B cell (primary cell): Measurements from ENCODE around the gene SEC16A. TPM values are rescaled to one million over a fixed set of nuclear protein-coding genes. Genes with fewer than 3 reads are reported as not detected.

Experiments used
- ATAC-seq: fragments of 200-7000 bp; cut with Tn5 transposase; one replicate; pipeline ENCODE4 v1.10.0; 2021; ENCODE audit warnings: low read depth, mild to moderate bottlenecking, moderate number of reproducible peaks, moderate library complexity
- CTCF ChIA-PET: fragments of 350-600 bp; sonication (Branson Sonifier 250); formaldehyde crosslinking; loops from one replicate; lab custom pipeline; 2021; ENCODE audit warnings: antibody characterized with exemption, inconsistent platforms; lab: Charles Lee
- POLR2A ChIA-PET: fragments of 350-600 bp; sonication (Branson Sonifier 250); formaldehyde crosslinking; loops from one replicate; lab custom pipeline; 2021; ENCODE audit warnings: antibody characterized with exemption; lab: Charles Lee
- DNase-seq: peaks from one replicate; pipeline ENCODE4 v3.0.0; 2013
- H2AFZ ChIP-seq: 2 replicates; pipeline ENCODE4 v1.6.1; 2012; ENCODE audit warnings: mild to moderate bottlenecking, low read depth, low read length; ENCODE audit not compliant: insufficient read depth, poor library complexity, severe bottlenecking
- H3K27ac ChIP-seq, 2 donors: 1 replicate in 1 of 2; 2 replicates in 1 of 2; pipeline ENCODE4 v1.5.1; 2012 to 2013; ENCODE audit warnings: low read length in 2 of 2, mild to moderate bottlenecking in 2 of 2, moderate library complexity in 1 of 2
- H3K27me3 ChIP-seq, 4 experiments: fragments of 200-600 bp in 1 of 4; sonication (generic) in 1 of 4; replicated peaks in 1 of 4; 1 replicate in 2 of 4; 2 replicates in 2 of 4; pipeline versions ENCODE4 v1.6.1 to v1.7.0; 2013 to 2016; ENCODE audit warnings: low read length in 3 of 4, mild to moderate bottlenecking in 2 of 4, mixed read lengths in 1 of 4, moderate library complexity in 1 of 4; ENCODE audit not compliant: insufficient read depth in 4 of 4, control insufficient read depth in 3 of 4; ENCODE audit errors: control extremely low read depth in 1 of 4
- H3K36me3 ChIP-seq, 2 experiments: replicated peaks in 1 of 2; 1 replicate in 1 of 2; 2 replicates in 1 of 2; pipeline versions ENCODE4 v1.6.1 to v1.7.1; 2013; ENCODE audit warnings: low read length in 1 of 2; ENCODE audit not compliant: insufficient read depth in 2 of 2, control insufficient read depth in 1 of 2; ENCODE audit errors: control extremely low read depth in 1 of 2, extremely low read depth in 1 of 2
- H3K4me1 ChIP-seq, 2 donors: fragments of 200-600 bp in 1 of 2; sonication (generic) in 1 of 2; 1 replicate in 1 of 2; 2 replicates in 1 of 2; pipeline versions ENCODE4 v1.5.1 to v1.6.1; 2013 to 2017; ENCODE audit warnings: low read length in 2 of 2; ENCODE audit not compliant: control insufficient read depth in 2 of 2, insufficient read depth in 2 of 2
- H3K4me2 ChIP-seq: replicated peaks from 2 replicates; pipeline ENCODE3; 2012; ENCODE audit warnings: mild to moderate bottlenecking, low read depth, low read length; ENCODE audit not compliant: poor library complexity, severe bottlenecking
- H3K4me3 ChIP-seq, 5 experiments: fragments of 200-600 bp in 1 of 5; sonication (generic) in 1 of 5; 1 replicate in 3 of 5; 2 replicates in 2 of 5; pipeline versions ENCODE4 v1.5.1 to v1.7.0; 2011 to 2016; ENCODE audit warnings: low read length in 4 of 5, mild to moderate bottlenecking in 4 of 5, low read depth in 2 of 5, control low read depth in 1 of 5, moderate library complexity in 1 of 5; ENCODE audit not compliant: insufficient read depth in 1 of 5; ENCODE audit errors: control extremely low read depth in 1 of 5, extremely low read depth in 1 of 5
- H3K79me2 ChIP-seq: fragments of 200-600 bp; sonication (generic); one replicate; pipeline ENCODE4 v1.6.0; 2016; ENCODE audit warnings: low read length; ENCODE audit not compliant: control insufficient read depth, insufficient read depth
- H3K9ac ChIP-seq: fragments of 200-600 bp; sonication (generic); 2 replicates; pipeline ENCODE4 v1.6.1; 2017; ENCODE audit warnings: mild to moderate bottlenecking, low read length, moderate library complexity
- H3K9me3 ChIP-seq, 3 donors: one replicate each; pipeline versions ENCODE4 v1.6.1 to v1.7.1; 2013; ENCODE audit warnings: low read length in 2 of 3; ENCODE audit not compliant: control insufficient read depth in 2 of 3, insufficient read depth in 1 of 3; ENCODE audit errors: control extremely low read depth in 1 of 3
- H4K20me1 ChIP-seq: 2 replicates; pipeline ENCODE4 v1.6.0; 2012; ENCODE audit warnings: mild to moderate bottlenecking, low read length; ENCODE audit not compliant: insufficient read depth, control insufficient read depth, poor library complexity, severe bottlenecking
- H3K27ac Mint-ChIP-seq: one replicate; pipeline ENCODE4 v1.8.0; 2021; ENCODE audit warnings: mixed read lengths
- H3K27me3 Mint-ChIP-seq: one replicate; pipeline ENCODE4 v1.8.0; 2021; ENCODE audit warnings: mixed read lengths
- H3K4me1 Mint-ChIP-seq: one replicate; pipeline ENCODE4 v1.8.0; 2021; ENCODE audit warnings: mixed read lengths
- H3K4me3 Mint-ChIP-seq: one replicate; pipeline ENCODE4 v1.8.0; 2021; ENCODE audit warnings: mixed read lengths
- H3K9me3 Mint-ChIP-seq: one replicate; pipeline ENCODE4 v1.8.0; 2022; ENCODE audit warnings: mixed read lengths; ENCODE audit not compliant: insufficient read depth
- CTCF ChIP-seq: fragments of 200-600 bp; IDR thresholded peaks from one replicate; pipeline ENCODE4 v1.8.0; 2022; ENCODE audit warnings: antibody characterized with exemption, mild to moderate bottlenecking
- EZH2 ChIP-seq: IDR thresholded peaks from 2 replicates; pipeline ENCODE4 v1.6.1; 2012; ENCODE audit warnings: borderline replicate concordance, low read depth, mild to moderate bottlenecking, moderate library complexity, low read length; ENCODE audit not compliant: insufficient read depth, poor library complexity, severe bottlenecking
- WGBS: methylation state at CpG from one replicate; pipeline ENCODE4 v1.1.5; 2013; ENCODE audit warnings: missing lambda C conversion rate; ENCODE audit not compliant: insufficient coverage; 5-methylcytosine and 5-hydroxymethylcytosine counted together
- intact Hi-C: fragments of 100-400 bp; cut with micrococcal nuclease; formaldehyde crosslinking; loops from one replicate; pipeline ENCODE4 v1.10.0; 2022
- polyA plus RNA-seq: library from polyadenylated mRNA; depleted of rRNA; stranded (reverse); fragments of >200 nt; gene quantifications from 2 replicates; pipeline ENCODE4 v1.2.3, GENCODE V29; 2012
- total RNA-seq, 2 donors: library from RNA; stranded (reverse); fragments of 120-200 nt in 1 of 2; gene quantifications; 1 replicate in 1 of 2; 2 replicates in 1 of 2; pipeline versions ENCODE4 v1.2.3 to v1.2.4, GENCODE V29; 2013 to 2022

The SEC16A gene
- total and polyA plus RNA-seq, 2 donors (not counting 1 experiment from before 2014, with no cell fraction given), result 31.7 to 73.4 TPM

- DNase-seq (no peak), ATAC-seq (no peak)
- H3K27ac ChIP-seq, result no peak overlapping the region
- no peak overlapping the region for H3K4me3 Mint-ChIP-seq
- no peaks in the 10 kb centered on the region for H3K9me3 Mint-ChIP-seq
- no peak overlapping the region for H3K9ac ChIP-seq
- 96% methylated on average over 9 of the region's 9 CpGs for WGBS
- POLR2A ChIA-PET, result no interaction called here
- peaks cover 25 to 32% of the 10 kb centered on the region in 2 donors for H3K4me1 ChIP-seq
- H3K4me1 Mint-ChIP-seq, result peaks cover 31% of the 10 kb centered on the region
- H3K36me3 ChIP-seq, result peaks cover 0 to 54% of the 10 kb centered on the region in 2 experiments
- no peak overlapping the region for H3K4me3 ChIP-seq
- no peak overlapping the region for H3K4me2 ChIP-seq
- TF ChIP-seq EZH2 (no peak), CTCF (no peak)
- intact Hi-C loops, result no loop called here
- peaks cover 62% of the 10 kb centered on the region for H3K79me2 ChIP-seq
- H3K9me3 ChIP-seq, result no peaks in the 10 kb centered on the region
- H3K27ac Mint-ChIP-seq, result no peak overlapping the region
- H3K27me3 Mint-ChIP-seq, result no peaks in the 10 kb centered on the region
- CTCF ChIA-PET, result interaction anchor here (1.0 kb wide), 2 partner anchors 26 to 59 kb away, joined by 3 read pairs; no protein-coding TSS in a partner anchor
- H4K20me1 ChIP-seq, result peaks cover 45% of the 10 kb centered on the region
- no peaks in the 10 kb centered on the region for H3K27me3 ChIP-seq
- no peak overlapping the region for H2AFZ ChIP-seq
Measured at GRCh38 chr9:136412962-136413361, 69.9 kb downstream of the SEC16A start.

- POLR2A ChIA-PET, result interaction anchor here (0.8 to 1.0 kb wide), 2 partner anchors 11 to 48 kb away, joined by 3 to 4 read pairs; partner anchors contain the start of genes DNLZ and SNAPC4
- ATAC-seq (no peak), DNase-seq (no peak)
- peaks cover 52% of the 10 kb centered on the region for H4K20me1 ChIP-seq
- H3K9me3 ChIP-seq, result no peaks in the 10 kb centered on the region
- no peaks in the 10 kb centered on the region for H3K27me3 ChIP-seq
- peak overlapping the region; percentile 80 to 91 for H3K27ac ChIP-seq
- TF ChIP-seq EZH2 (no peak), CTCF (no peak)
- H3K4me3 ChIP-seq, result peak overlapping the region; percentile 22 to 96 (median 81)
- CTCF ChIA-PET, result interaction anchor here (1.3 kb wide), 1 partner anchor 48 kb away, joined by 5 read pairs; the partner anchor contains the start of gene DNLZ
- peak overlapping the region; percentile 91 for H3K4me2 ChIP-seq
- H3K4me1 Mint-ChIP-seq, result peaks cover 34% of the 10 kb centered on the region
- intact Hi-C loops, result loop anchor here (2.0 kb wide), 1 partner anchor 27 kb away; the partner anchor contains the start of gene INPP5E
- peak overlapping the region; percentile 76 for H2AFZ ChIP-seq
- H3K79me2 ChIP-seq, result peaks cover 69% of the 10 kb centered on the region
- H3K27ac Mint-ChIP-seq, result peak overlapping the region; percentile 91
- 67% methylated on average over 4 of the region's 4 CpGs for WGBS
- H3K4me3 Mint-ChIP-seq, result peak overlapping the region; percentile 90
- H3K9ac ChIP-seq, result peak overlapping the region; percentile 84
- no peaks in the 10 kb centered on the region for H3K9me3 Mint-ChIP-seq
- H3K4me1 ChIP-seq, result peaks cover 25 to 34% of the 10 kb centered on the region in 2 donors
- no peaks in the 10 kb centered on the region for H3K27me3 Mint-ChIP-seq
- peaks cover 0 to 52% of the 10 kb centered on the region in 2 experiments for H3K36me3 ChIP-seq
Measured at GRCh38 chr9:136411378-136411777, 71.5 kb downstream of the SEC16A start.
